ENCODE results near the gene CFAP97.

DNA sequence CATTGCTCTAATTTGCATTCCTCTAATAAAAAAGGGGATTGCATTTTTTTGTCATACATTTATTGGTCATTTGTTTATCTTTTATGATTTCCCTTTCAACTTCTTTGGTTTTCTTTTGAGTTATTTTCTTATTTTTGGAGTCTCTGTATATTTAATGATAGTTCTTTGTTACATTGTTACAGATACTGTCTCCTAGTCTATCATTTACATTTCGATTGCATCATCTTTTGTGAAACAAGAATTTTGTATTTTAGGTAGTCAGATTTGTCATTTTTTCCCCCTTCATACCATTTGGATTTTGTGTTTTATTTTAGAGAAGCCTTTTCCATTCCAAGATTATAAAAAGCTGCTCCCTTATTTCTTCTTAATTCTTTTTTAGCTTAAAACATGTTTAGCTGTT is 42.7 kb upstream of the CFAP97 start:
- TF ChIP-seq, protein P1, sequence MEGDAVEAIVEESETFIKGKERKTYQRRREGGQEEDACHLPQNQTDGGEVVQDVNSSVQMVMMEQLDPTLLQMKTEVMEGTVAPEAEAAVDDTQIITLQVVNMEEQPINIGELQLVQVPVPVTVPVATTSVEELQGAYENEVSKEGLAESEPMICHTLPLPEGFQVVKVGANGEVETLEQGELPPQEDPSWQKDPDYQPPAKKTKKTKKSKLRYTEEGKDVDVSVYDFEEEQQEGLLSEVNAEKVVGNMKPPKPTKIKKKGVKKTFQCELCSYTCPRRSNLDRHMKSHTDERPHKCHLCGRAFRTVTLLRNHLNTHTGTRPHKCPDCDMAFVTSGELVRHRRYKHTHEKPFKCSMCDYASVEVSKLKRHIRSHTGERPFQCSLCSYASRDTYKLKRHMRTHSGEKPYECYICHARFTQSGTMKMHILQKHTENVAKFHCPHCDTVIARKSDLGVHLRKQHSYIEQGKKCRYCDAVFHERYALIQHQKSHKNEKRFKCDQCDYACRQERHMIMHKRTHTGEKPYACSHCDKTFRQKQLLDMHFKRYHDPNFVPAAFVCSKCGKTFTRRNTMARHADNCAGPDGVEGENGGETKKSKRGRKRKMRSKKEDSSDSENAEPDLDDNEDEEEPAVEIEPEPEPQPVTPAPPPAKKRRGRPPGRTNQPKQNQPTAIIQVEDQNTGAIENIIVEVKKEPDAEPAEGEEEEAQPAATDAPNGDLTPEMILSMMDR (optimal IDR thresholded peaks at IDR 0.05 in 1 of 3, IDR thresholded peaks at IDR 0.05 in 1 of 3, conservative IDR thresholded peaks at IDR 0.05 in 1 of 3; ENCODE audit: extremely low read depth in 1 of 3, insufficient read depth in 2 of 3, low read length in 3 of 3) = no peak
- no peak for TF ChIP-seq EZH2 (IDR thresholded peaks at IDR 0.05; ENCODE audit: low read length)

Data from keratinocyte (primary cell).